Stomach (tissue), 4 donors: Measurements from ENCODE around the gene CSNK2A1.

Experiments
- CTCF ChIP-seq, 7 experiments: fragments of 450-650 bp in 4 of 7; fragments of 200-600 bp in 3 of 7; sonication (generic) in 3 of 7; IDR thresholded peaks; one replicate each; pipeline ENCODE4 v1.5.1; 2016 to 2019; ENCODE audit warnings: antibody characterized with exemption in 7 of 7, control low read depth in 2 of 7, mild to moderate bottlenecking in 1 of 7
- EP300 ChIP-seq: sonication (generic); formaldehyde crosslinking; IDR thresholded peaks from one replicate; pipeline ENCODE4 v1.6.1; 2017; ENCODE audit warnings: antibody characterized with exemption
- POLR2A ChIP-seq, 4 donors: fragments of 450-650 bp; IDR thresholded peaks; one replicate each; pipeline ENCODE4 v1.6.1; 2016; ENCODE audit warnings: antibody characterized with exemption in 4 of 4, control low read depth in 2 of 4, mild to moderate bottlenecking in 1 of 4, moderate library complexity in 1 of 4

- TF ChIP-seq POLR2A (IDR thresholded peaks at IDR 0.05) (no peak), CTCF (IDR thresholded peaks at IDR 0.05) (no peak), EP300 (no peak)
Measured at GRCh38 chr20:504632-505075, 38.9 kb downstream of the CSNK2A1 start.
